ENCODE measurements around the gene KRT36. TPM values are rescaled to one million over a fixed set of nuclear protein-coding genes. Genes with fewer than 3 reads are reported as not detected.

The KRT36 gene
- not detected in 2 replicates for total RNA-seq (2014; rRNA removed; shearing (Covaris generic))

- DNase-seq (ENCODE audit: low spot score) = no peak
- in situ Hi-C loops (cut with HindIII; ENCODE audit: low sequenced_read_pairs) = no loop called here
Measured at GRCh38 chr17:41489531-41489930, at the start of gene KRT36. TSS of gene KRT36 (minus strand) at chr17:41489910. CDS start at chr17:41489864, 46 bp downstream.

- in situ Hi-C loops (cut with HindIII; ENCODE audit: low sequenced_read_pairs) = no loop called here
- DNase-seq (ENCODE audit: low spot score) = no peak
Measured at GRCh38 chr17:41539071-41539492, 49.4 kb upstream of the KRT36 start.

DNA sequence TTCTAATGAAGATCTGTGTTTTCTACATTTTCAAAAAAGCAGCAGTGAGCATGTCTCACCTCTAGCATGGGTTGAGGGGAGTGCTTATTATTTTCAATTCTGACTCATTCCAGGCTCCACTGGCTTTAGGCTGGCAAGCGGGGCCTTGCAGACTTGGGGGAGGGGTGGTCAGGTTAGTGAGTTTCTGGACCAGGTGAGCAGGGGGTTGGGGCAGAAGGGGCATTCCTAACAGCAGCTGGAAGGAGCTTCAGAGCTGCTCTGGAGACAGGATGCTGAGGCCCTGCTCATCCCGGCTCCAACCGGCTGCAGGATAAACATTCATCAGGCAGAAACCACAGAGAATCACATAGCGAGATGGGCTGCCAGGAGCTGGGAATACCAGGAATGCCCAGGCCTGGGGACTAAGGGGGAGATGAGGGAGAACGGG lies 48.9 kb upstream of the KRT36 start:
- no peak for DNase-seq (ENCODE audit: low spot score)
- in situ Hi-C loops (cut with HindIII; ENCODE audit: low sequenced_read_pairs) = no loop called here

DNA sequence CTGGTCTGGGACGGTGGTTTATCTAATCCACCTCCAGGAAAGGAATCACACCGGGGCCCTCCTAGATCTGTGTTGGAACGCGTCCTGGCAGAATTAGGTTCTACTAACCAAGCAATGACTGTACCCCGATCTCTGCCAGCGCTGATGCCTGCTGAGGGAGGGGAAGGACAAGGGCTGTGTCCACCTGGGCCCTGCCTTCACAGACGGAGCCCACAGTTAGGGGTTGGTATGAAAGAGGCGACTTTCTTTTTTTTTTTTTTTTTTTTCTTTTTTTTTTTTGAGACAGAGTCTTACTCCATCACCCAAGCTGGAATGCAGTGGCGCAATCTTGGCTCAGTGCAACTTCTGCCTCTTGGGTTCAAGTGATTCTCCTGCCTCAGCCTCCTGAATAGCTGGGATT lies 48.3 kb upstream of the KRT36 start:
- in situ Hi-C loops (cut with HindIII; ENCODE audit: low sequenced_read_pairs) = no loop called here
- no peak for DNase-seq (ENCODE audit: low spot score)

- in situ Hi-C loops (cut with HindIII; ENCODE audit: low sequenced_read_pairs) = no loop called here
- DNase-seq (ENCODE audit: low spot score) = no peak
Measured at GRCh38 chr17:41537614-41537954, 47.9 kb upstream of the KRT36 start.

GRCh38 chr17:41536741-41537613 lies 47.3 kb upstream of the KRT36 start:
- no peak for DNase-seq (ENCODE audit: low spot score)
- in situ Hi-C loops (cut with HindIII; ENCODE audit: low sequenced_read_pairs) = no loop called here

GRCh38 chr17:41535764-41536481 lies 46.2 kb upstream of the KRT36 start:
- in situ Hi-C loops (cut with HindIII; ENCODE audit: low sequenced_read_pairs) = no loop called here
- no peak for DNase-seq (ENCODE audit: low spot score)

GRCh38 chr17:41534899-41535546 lies 45.3 kb upstream of the KRT36 start:
- DNase-seq (ENCODE audit: low spot score) = no peak
- in situ Hi-C loops (cut with HindIII; ENCODE audit: low sequenced_read_pairs) = no loop called here

GRCh38 chr17:41533613-41534012 lies 43.9 kb upstream of the KRT36 start:
- in situ Hi-C loops (cut with HindIII; ENCODE audit: low sequenced_read_pairs) = no loop called here
- DNase-seq (ENCODE audit: low spot score) = no peak

DNA sequence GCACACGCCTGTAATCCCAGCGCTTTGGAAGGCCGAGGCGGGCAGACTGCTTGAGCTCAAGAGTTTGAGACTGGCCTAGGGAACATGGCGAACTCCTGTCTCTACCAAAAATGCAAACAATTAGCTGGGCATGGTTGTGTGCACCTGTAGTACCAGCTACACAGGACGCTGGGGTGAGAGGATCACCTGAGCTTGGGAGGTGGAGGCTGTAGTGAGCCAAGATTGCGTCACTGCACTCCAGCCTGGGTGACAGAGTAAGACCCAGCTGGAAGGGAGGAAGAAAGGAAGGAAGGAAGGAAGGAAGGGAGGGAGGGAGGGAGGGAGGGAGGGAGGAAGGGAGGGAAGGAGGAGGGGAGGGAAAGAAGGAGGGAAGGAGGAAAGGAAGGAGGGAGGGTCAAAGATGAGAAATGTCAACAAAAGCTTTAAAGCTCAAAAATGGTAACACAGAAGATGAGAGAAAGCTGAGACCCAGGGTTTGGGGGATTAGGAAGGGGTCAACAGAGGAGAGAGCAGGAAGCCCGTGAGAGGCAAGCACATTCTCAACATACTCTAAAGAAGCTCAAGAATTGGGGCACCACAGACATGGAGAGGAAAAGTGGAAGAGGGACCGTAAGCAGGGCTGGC lies 43.3 kb upstream of the KRT36 start:
- no peak for DNase-seq (ENCODE audit: low spot score)
- in situ Hi-C loops (cut with HindIII; ENCODE audit: low sequenced_read_pairs) = no loop called here

DNA sequence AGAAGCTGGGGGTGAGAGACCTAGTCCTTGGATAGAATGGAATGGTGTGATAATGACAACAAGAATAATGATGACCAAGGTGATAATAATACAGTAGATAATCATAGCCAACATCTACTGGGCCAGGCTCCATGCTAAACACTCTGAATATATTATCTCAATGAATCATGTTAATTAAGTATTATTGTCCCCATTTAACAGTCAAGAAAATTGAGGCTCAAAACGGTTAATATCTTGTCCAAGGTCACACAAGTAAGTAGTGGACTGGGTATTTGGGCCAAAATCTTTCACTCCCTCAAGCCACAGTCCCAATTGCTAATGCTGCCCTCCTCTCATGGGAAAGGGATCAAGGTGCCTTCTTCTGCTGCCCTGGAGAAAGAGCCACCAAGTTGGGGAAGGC lies 42.3 kb upstream of the KRT36 start:
- no peak for DNase-seq (ENCODE audit: low spot score)
- in situ Hi-C loops (cut with HindIII; ENCODE audit: low sequenced_read_pairs) = no loop called here

GRCh38 chr17:41530062-41531048 lies 40.6 kb upstream of the KRT36 start:
- DNase-seq (ENCODE audit: low spot score) = no peak
- in situ Hi-C loops (cut with HindIII; ENCODE audit: low sequenced_read_pairs) = no loop called here

DNA sequence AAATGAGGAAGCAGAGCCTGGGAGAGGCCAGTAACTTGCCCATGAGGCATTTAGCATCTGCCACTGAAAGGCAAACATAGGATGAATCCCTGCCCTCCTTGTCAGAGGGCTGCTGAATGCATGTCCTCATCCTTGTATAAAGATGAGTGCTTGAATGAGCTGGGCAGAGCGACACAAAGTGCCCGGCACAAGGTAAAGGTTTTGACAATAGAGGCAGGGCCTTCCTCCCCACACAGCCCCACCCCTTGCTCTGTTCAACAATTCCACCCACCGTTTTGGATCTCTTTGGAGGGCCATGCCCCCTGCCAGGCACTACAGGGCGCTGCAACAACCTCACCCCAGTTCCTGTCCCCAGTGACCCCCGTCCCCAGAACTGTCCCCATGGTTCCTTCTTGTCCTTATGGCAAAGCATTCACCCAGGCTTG lies 39.8 kb upstream of the KRT36 start:
- in situ Hi-C loops (cut with HindIII; ENCODE audit: low sequenced_read_pairs) = no loop called here
- DNase-seq (ENCODE audit: low spot score) = no peak

GRCh38 chr17:41528959-41529353 lies 39.2 kb upstream of the KRT36 start:
- in situ Hi-C loops (cut with HindIII; ENCODE audit: low sequenced_read_pairs) = no loop called here
- DNase-seq (ENCODE audit: low spot score) = no peak

- in situ Hi-C loops (cut with HindIII; ENCODE audit: low sequenced_read_pairs) = no loop called here
- DNase-seq (ENCODE audit: low spot score) = peak; percentile 46
Measured at GRCh38 chr17:41527063-41528023, 37.6 kb upstream of the KRT36 start.

DNA sequence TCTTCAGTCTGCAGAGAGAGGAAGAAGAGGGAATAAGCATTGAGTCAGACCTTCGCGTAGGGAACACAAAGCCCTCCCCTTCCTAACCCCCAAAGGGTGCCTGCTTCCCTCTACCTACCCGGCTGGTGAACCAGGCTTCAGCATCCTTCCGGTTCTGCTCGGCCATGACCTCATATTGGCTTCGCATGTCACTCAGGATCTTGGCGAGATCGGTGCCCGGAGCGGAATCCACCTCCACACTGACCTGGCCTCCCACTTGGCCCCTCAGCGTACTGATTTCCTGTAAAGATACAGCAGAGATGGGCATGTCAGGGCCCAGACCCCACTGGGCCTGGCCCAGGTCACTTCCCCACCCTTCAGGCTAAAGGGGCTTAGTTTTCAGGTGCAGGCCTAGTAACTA lies 34.6 kb upstream of the KRT36 start:
- in situ Hi-C loops (cut with HindIII; ENCODE audit: low sequenced_read_pairs) = no loop called here
- DNase-seq (ENCODE audit: low spot score) = no peak

DNA sequence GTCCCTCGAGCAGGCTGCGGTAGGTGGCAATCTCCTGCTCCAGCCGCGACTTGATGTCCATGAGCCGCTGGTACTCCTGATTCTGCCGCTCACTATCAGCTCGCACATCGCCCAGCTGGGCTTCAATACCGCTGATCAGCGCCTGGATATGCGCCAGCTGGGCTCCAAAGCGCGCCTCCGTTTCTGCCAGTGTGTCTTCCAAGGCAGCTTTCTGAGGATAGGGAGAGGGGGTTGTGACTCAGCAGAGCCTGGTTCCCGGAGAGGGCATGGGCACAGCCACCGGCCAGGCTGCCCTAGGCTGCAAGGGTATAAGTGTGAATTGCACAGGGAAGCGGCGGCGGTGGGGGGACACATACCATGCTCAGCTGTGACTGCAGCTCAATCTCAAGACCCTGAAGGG lies 34.1 kb upstream of the KRT36 start:
- in situ Hi-C loops (cut with HindIII; ENCODE audit: low sequenced_read_pairs) = no loop called here
- DNase-seq (ENCODE audit: low spot score) = no peak

DNA sequence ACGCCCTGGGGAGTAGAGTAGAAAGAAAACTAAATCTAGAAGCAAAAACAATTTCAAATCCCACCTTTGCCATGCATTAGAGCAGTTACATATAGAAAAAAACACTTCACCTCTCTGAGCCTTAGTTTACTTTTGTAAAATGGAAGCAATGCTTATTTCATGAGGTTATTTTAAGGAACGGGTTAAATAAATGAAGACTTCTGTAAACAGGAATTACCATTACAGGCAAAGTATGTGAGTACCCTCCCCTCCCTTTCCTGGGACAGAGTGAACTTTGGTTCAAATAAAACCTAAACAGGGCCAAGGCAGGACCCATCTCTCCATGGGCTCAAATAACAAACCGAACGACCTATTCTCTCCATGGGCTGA lies 33.5 kb upstream of the KRT36 start:
- in situ Hi-C loops (cut with HindIII; ENCODE audit: low sequenced_read_pairs) = no loop called here
- DNase-seq (ENCODE audit: low spot score) = no peak

Data from G401 (cell line).